Panc1 (cell line): Measurements from ENCODE around the gene MAP2K4. TPM values are rescaled to one million over a fixed set of nuclear protein-coding genes. Genes with fewer than 3 reads are reported as not detected.

Experiments used
- ATAC-seq: fragments of 200-7000 bp; cut with Tn5 transposase; 2 replicates; pipeline ENCODE4 v1.9.1; 2020; ENCODE audit warnings: mild to moderate bottlenecking, moderate library complexity
- BruUV-seq: library from RNA; stranded (reverse); fragments of 400-500 nt; replicated peaks from 2 replicates; lab custom pipeline; 2021; lab: Mats Ljungman, UMichigan
- CTCF ChIA-PET: fragments of 300-600 bp; sonication (Branson Sonifier 250); formaldehyde crosslinking; loops from one replicate; lab custom pipeline; 2022; ENCODE audit warnings: antibody characterized with exemption; lab: Charles Lee
- POLR2A ChIA-PET: fragments of 300-600 bp; sonication (Branson Sonifier 250); formaldehyde crosslinking; loops from one replicate; lab custom pipeline; 2022; ENCODE audit warnings: antibody characterized with exemption; lab: Charles Lee
- DNase-seq: peaks from one replicate; pipeline ENCODE4 v3.0.0-alpha.2; 2010; ENCODE audit warnings: low read depth, low spot score
- H3K27ac ChIP-seq: 2 replicates; pipeline ENCODE4 v1.5.1; 2011; ENCODE audit warnings: mild to moderate bottlenecking, low read length, inconsistent platforms
- H3K27me3 ChIP-seq: fragments of 200-500 bp; sonication (Bioruptor generic); 2 replicates; pipeline ENCODE4 v1.6.0; 2014; ENCODE audit warnings: low read length, inconsistent platforms; ENCODE audit not compliant: control insufficient read depth, insufficient read depth
- H3K36me3 ChIP-seq: fragments of 200-500 bp; sonication (Bioruptor generic); 2 replicates; pipeline ENCODE4 v1.5.1; 2014; ENCODE audit warnings: inconsistent platforms, mild to moderate bottlenecking, low read length, moderate library complexity; ENCODE audit not compliant: control insufficient read depth, insufficient read depth
- H3K4me1 ChIP-seq: 2 replicates; pipeline ENCODE4 v1.5.1; 2011; ENCODE audit warnings: inconsistent platforms, mild to moderate bottlenecking, low read length, moderate library complexity; ENCODE audit not compliant: control insufficient read depth, insufficient read depth
- H3K4me3 ChIP-seq, 2 experiments: 2 replicates each; pipeline ENCODE4 v1.5.1; 2011 to 2012; ENCODE audit warnings: low read depth in 2 of 2, low read length in 2 of 2, mild to moderate bottlenecking in 2 of 2, inconsistent platforms in 1 of 2, moderate library complexity in 1 of 2
- H3K9me3 ChIP-seq: fragments of 200-500 bp; sonication (Bioruptor generic); 2 replicates; pipeline ENCODE4 v1.5.1; 2014; ENCODE audit warnings: low read depth, mild to moderate bottlenecking, inconsistent platforms, low read length, moderate library complexity; ENCODE audit not compliant: control insufficient read depth, insufficient read depth
- CTCF ChIP-seq: fragments of 450-650 bp; IDR thresholded peaks from 2 replicates; pipeline ENCODE4 v1.5.1; 2017; ENCODE audit warnings: mild to moderate bottlenecking
- POLR2AphosphoS5 ChIP-seq: IDR thresholded peaks from 2 replicates; pipeline ENCODE4 v1.6.1; 2012; ENCODE audit warnings: mild to moderate bottlenecking, low read depth, low read length, moderate library complexity
- SIN3A ChIP-seq: IDR thresholded peaks from 2 replicates; pipeline ENCODE4 v1.6.1; 2012; ENCODE audit warnings: low read depth, mild to moderate bottlenecking, low read length, moderate library complexity, borderline replicate concordance; ENCODE audit not compliant: insufficient read depth
- TCF7L2 ChIP-seq: IDR thresholded peaks from 2 replicates; pipeline ENCODE4 v1.6.1; 2011; ENCODE audit warnings: mild to moderate bottlenecking, low read depth, low read length, inconsistent platforms
- in situ Hi-C: cut with HindIII; loops from 2 replicates; pipeline ENCODE4 v1.10.0; 2016; ENCODE audit warnings: low sequenced_read_pairs, low pct_unique_long_range_greater_than_20kb
- intact Hi-C: fragments of 100-400 bp; cut with micrococcal nuclease; formaldehyde crosslinking; loops from one replicate; pipeline ENCODE4 v1.10.0; 2022; ENCODE audit not compliant: unreplicated experiment
- total RNA-seq: library from RNA; stranded (reverse); gene quantifications from one replicate; pipeline ENCODE4 v1.2.1, GENCODE V29; 2021; ENCODE audit not compliant: unreplicated experiment
- TF ChIP-seq, protein P1 (sequence below), 2 experiments: IDR thresholded peaks; 2 replicates each; pipeline ENCODE4 v1.6.1; 2011 to 2012; ENCODE audit warnings: low read depth in 2 of 2, control low read depth in 1 of 2, low read length in 1 of 2, mild to moderate bottlenecking in 1 of 2, moderate library complexity in 1 of 2; ENCODE audit not compliant: insufficient read depth in 1 of 2

MAP2K4 gene
- total RNA-seq, 1 experiment from 2014 or later = 16.8 TPM

- no peak overlapping the region for H3K27ac ChIP-seq
- no peak for DNase-seq
- H3K36me3 ChIP-seq = no peaks in the 10 kb centered on the region
- no TSS peak for BruUV-seq
- H3K4me3 ChIP-seq = no peak overlapping the region
- H3K27me3 ChIP-seq = no peaks in the 10 kb centered on the region
- ChIA-PET CTCF (no interaction called here), POLR2A (no interaction called here)
- no peak for ATAC-seq
- TF ChIP-seq SIN3A (no peak), TCF7L2 (no peak), CTCF (no peak), POLR2AphosphoS5 (no peak)
- TF ChIP-seq, protein P1, sequence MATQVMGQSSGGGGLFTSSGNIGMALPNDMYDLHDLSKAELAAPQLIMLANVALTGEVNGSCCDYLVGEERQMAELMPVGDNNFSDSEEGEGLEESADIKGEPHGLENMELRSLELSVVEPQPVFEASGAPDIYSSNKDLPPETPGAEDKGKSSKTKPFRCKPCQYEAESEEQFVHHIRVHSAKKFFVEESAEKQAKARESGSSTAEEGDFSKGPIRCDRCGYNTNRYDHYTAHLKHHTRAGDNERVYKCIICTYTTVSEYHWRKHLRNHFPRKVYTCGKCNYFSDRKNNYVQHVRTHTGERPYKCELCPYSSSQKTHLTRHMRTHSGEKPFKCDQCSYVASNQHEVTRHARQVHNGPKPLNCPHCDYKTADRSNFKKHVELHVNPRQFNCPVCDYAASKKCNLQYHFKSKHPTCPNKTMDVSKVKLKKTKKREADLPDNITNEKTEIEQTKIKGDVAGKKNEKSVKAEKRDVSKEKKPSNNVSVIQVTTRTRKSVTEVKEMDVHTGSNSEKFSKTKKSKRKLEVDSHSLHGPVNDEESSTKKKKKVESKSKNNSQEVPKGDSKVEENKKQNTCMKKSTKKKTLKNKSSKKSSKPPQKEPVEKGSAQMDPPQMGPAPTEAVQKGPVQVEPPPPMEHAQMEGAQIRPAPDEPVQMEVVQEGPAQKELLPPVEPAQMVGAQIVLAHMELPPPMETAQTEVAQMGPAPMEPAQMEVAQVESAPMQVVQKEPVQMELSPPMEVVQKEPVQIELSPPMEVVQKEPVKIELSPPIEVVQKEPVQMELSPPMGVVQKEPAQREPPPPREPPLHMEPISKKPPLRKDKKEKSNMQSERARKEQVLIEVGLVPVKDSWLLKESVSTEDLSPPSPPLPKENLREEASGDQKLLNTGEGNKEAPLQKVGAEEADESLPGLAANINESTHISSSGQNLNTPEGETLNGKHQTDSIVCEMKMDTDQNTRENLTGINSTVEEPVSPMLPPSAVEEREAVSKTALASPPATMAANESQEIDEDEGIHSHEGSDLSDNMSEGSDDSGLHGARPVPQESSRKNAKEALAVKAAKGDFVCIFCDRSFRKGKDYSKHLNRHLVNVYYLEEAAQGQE (IDR thresholded peaks at IDR 0.05; ENCODE audit: insufficient read depth in 1 of 2, low read depth in 2 of 2, low read length in 1 of 2) = no peak
- H3K4me1 ChIP-seq = no peaks in the 10 kb centered on the region
- no peaks in the 10 kb centered on the region for H3K9me3 ChIP-seq
- in situ Hi-C loops (no loop called here), intact Hi-C loops (no loop called here)
Measured at GRCh38 chr17:12034538-12034937, 13.9 kb downstream of the MAP2K4 start.

GRCh38 chr17:12035673-12036072, 15.0 kb downstream of the MAP2K4 start:
- Histone ChIP-seq H3K9me3 (no peaks in the 10 kb centered on the region), H3K27me3 (no peaks in the 10 kb centered on the region), H3K36me3 (no peaks in the 10 kb centered on the region), H3K4me3 (no peak overlapping the region), H3K4me1 (no peaks in the 10 kb centered on the region), H3K27ac (no peak overlapping the region)
- intact Hi-C loops = no loop called here
- ChIA-PET POLR2A (no interaction called here), CTCF (no interaction called here)
- ATAC-seq (no peak), DNase-seq (no peak)
- TF ChIP-seq TCF7L2 (no peak), CTCF (no peak), SIN3A (no peak), POLR2AphosphoS5 (no peak)
- TF ChIP-seq, protein P1 (IDR thresholded peaks at IDR 0.05; ENCODE audit: insufficient read depth in 1 of 2, low read depth in 2 of 2, low read length in 1 of 2) = no peak
- in situ Hi-C loops = no loop called here
- no TSS peak for BruUV-seq
